HL-60 (cell line): ENCODE data around the gene CACNA1D.

Source experiments
- CTCF ChIP-seq: IDR thresholded peaks from one replicate; pipeline ENCODE4 v1.5.1; 2011; ENCODE audit warnings: low read length, control low read depth, inconsistent platforms; ENCODE audit not compliant: insufficient read depth
- GABPA ChIP-seq: IDR thresholded peaks from 2 replicates; pipeline ENCODE4 v1.6.1; 2012; ENCODE audit warnings: low read depth
- POLR2AphosphoS5 ChIP-seq: IDR thresholded peaks from 2 replicates; pipeline ENCODE4 v1.6.1; 2012; ENCODE audit warnings: low read depth
- SPI1 ChIP-seq: IDR thresholded peaks from 2 replicates; pipeline ENCODE4 v1.6.1; 2012; ENCODE audit warnings: low read depth, mild to moderate bottlenecking, borderline replicate concordance
- TF ChIP-seq, protein P1 (sequence below): IDR thresholded peaks from 2 replicates; pipeline ENCODE4 v1.6.1; 2012; ENCODE audit warnings: low read depth; ENCODE audit not compliant: insufficient replicate concordance

DNA sequence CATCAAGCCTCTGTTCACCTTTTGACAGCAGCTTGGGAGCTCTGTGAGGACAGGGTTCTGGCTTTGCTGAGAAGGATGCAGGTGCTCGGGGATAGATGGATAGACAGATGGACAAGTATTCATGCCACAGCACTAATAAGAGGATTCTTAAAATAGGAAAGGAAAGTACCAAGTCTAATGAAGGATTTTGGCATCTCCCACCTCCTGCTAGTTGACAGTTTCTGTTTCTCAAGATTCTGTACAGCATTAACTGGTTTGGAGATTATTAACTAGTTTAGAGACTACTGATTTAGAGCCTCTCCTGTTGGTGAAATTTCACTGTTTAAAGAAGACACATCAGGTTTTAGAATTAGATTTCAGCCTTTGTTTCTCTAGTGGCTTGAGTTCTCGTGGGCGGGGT, 152.3 kb downstream of the CACNA1D start:
- TF ChIP-seq CTCF (no peak), POLR2AphosphoS5 (no peak), GABPA (no peak), SPI1 (no peak)
- TF ChIP-seq, protein P1, sequence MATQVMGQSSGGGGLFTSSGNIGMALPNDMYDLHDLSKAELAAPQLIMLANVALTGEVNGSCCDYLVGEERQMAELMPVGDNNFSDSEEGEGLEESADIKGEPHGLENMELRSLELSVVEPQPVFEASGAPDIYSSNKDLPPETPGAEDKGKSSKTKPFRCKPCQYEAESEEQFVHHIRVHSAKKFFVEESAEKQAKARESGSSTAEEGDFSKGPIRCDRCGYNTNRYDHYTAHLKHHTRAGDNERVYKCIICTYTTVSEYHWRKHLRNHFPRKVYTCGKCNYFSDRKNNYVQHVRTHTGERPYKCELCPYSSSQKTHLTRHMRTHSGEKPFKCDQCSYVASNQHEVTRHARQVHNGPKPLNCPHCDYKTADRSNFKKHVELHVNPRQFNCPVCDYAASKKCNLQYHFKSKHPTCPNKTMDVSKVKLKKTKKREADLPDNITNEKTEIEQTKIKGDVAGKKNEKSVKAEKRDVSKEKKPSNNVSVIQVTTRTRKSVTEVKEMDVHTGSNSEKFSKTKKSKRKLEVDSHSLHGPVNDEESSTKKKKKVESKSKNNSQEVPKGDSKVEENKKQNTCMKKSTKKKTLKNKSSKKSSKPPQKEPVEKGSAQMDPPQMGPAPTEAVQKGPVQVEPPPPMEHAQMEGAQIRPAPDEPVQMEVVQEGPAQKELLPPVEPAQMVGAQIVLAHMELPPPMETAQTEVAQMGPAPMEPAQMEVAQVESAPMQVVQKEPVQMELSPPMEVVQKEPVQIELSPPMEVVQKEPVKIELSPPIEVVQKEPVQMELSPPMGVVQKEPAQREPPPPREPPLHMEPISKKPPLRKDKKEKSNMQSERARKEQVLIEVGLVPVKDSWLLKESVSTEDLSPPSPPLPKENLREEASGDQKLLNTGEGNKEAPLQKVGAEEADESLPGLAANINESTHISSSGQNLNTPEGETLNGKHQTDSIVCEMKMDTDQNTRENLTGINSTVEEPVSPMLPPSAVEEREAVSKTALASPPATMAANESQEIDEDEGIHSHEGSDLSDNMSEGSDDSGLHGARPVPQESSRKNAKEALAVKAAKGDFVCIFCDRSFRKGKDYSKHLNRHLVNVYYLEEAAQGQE: no peak
